NCI-H2029 treated with DMSO at 0.1 percent for 48 hours (cell line): ENCODE results near the gene SOCS7.
A peak's percentile ranks its signal among the peaks of the same experiment; 100 is the strongest.

Source experiments
- DNase-seq: peaks from one replicate; lab custom pipeline; 2025; lab: John Stamatoyannopoulos, UW

The SOCS7 gene

DNA sequence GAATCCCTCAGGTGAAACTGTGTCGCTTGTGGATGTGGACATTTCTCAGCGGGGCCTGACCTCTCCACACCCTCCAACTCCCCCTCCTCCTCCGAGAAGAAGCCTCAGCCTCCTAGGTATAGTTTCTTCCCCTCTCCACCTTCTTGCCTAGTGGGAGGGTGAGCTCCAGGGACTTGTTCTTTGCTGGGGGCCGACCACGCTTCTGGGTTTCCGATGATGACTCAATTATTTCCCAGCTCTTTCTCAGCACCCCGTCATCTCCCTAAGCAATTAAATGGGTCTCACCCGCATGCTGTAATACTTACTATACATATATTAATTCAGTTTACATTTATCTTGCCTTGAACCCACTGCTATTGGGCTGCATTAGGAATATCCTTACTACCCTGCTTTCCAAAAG lies 13.1 kb downstream of the SOCS7 start:
- no peak for DNase-seq

GRCh38 chr17:38369124-38369886 lies 17.7 kb downstream of the SOCS7 start:
- no peak for DNase-seq

GRCh38 chr17:38379448-38379847 lies 27.8 kb downstream of the SOCS7 start:
- DNase-seq = no peak

- DNase-seq = no peak
Measured at GRCh38 chr17:38395090-38395489, 43.4 kb downstream of the SOCS7 start.

DNA sequence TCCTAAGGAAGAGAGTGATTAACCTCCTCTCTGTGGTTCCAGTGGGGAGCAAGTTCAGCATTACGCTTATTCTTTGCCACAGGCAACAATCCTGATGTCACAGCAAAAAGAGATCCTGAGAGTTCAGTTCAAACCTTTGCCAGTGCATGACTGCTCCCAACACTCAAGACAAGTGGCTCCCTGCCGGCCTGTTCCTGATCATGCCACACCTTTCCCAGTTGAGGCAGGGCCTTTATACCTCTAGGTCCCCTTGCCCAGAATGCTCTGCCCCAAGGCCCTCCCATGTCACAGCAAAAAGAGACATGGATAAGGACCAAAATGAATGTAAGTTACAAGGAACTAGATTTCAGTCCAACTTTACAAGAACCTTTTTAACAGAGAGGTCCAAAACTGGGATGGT lies 45.6 kb downstream of the SOCS7 start:
- DNase-seq = no peak

DNA sequence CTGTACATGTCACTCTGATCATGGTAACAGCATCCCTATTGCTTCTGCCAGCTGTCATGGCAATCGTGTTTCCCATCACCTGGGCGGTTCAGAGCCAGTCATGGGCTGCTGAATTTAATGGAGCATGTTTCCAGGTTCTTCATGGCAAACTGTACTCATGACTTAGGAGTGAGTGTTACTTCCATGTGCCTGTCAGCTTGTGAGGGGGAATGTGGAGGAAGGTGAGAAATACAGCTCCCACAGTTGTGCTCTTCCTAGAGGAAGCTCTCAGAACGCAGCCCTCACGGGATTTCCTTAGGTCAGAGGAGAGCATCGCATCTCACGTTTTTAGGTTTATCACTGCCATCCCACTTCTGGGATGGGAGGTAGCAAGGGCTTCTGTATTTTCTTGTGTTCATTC lies 48.6 kb downstream of the SOCS7 start:
- no peak for DNase-seq

DNA sequence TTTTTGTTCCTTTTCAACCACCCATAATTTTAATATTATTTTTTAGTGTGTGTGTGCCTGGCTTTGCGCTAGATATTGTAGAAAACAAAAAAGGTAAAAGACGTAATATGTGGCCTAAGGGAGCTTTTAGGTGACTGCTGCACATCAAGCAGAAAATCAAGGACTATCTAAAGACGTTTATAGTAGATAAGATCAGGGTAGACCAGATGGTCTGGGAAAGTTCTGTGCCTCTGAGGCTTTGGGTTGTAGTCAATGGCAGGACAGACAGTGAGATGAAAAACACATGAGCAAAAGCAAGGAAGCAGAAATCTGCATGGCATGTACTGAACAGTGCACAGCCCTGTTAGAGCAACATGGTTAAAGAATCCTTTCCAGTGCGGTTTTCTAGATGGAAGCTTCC lies 49.8 kb downstream of the SOCS7 start:
- no peak for DNase-seq

DNA sequence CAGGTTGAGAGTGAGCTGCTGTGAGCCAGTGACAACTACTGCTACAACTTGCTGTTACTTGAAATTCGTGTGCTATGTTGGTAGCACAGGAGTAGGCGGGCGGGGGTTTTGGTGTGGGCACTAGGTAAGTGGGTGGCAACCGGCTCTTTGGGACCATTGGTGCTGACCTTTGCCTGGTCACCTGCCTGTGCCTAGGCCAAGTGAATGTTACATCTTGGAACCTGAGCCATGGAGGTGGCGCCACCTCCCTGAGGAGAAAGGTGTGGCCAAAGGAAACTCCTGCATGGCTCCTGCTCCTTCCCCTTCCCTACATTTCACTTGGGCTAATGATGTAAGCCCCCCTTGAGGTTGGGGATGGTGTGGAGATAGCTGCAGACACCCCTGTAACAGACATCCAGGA lies 51.3 kb downstream of the SOCS7 start:
- DNase-seq = no peak

DNA sequence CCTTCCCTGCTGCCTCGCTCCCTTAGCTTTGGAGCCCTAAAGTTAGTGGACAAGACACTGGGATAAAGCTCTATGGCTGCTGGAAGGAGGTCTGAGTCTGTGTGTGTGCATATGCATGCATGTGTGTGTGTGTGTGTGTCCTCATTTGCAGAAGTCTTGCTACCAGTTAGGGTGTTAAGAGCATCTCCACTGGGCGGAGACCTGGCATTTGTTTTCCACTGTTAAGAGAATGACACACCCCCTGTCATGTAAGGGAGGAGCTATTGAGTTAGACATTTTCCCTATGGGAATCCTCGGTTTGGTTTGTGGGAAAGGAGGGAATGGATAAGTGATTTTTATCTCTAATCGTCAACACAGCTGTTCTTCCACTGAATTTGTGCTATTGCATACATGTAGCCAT lies 51.8 kb downstream of the SOCS7 start:
- DNase-seq = no peak

DNA sequence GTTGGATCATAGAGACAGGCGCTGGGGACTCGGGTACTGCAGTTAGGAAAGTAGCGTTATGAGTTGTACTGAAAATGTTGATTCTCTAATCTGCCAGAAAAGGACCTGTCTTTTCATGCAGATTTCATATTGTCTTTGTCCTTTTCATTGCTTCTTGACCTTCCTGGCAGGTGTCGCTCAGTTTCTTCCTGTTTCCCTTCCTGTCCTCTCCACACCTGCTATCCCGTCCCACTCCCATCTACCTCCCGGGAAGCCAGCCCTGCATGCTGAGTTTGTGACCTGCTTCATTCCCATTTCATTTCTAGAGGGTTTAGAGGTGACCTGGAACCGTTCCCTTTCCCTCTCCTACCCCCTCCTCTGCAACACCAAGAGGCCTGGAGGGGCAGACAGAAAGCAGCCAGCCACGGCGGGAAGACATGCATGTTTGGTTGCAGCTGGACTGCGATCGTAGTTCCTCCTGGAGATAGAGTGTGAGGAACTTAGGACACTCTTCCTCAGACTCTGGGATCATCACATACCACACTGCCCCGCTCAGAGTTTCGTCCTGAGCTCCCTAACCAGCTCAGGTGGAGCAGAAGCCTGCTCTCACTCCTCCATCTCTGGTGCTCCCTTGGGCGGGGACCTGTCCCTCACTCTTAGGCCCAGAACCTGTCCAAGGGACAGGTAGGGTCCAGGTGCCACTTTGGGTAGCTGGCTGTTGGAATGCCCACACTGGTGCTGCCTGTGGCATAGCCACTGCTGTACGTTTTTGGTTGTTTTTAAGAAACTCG lies 52.7 kb downstream of the SOCS7 start:
- no peak for DNase-seq

GRCh38 chr17:38405654-38406053 lies 54.0 kb downstream of the SOCS7 start:
- no peak for DNase-seq

GRCh38 chr17:38410201-38410600 lies 58.6 kb downstream of the SOCS7 start:
- no peak for DNase-seq

GRCh38 chr17:38415250-38416194 lies 63.9 kb downstream of the SOCS7 start:
- peak; percentile 81 for DNase-seq

DNA sequence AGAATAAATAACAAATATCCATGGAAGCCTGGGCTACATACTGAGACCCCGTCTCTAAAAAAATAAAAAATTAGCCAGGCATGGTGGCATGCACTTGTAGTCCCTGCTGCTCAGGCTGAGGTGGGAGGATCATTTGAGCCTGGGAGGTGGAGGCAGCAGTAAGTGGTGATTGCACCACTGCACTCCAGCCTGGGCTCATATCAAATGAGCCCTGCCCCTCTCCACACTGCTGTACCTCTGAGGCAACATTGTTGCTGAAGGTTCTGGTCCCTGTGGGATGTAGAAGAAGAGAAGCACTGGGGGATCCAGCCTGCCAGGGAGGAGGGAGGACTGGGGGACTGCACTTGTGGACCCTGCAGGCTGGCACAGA lies 65.2 kb downstream of the SOCS7 start:
- DNase-seq = peak; percentile 10

DNA sequence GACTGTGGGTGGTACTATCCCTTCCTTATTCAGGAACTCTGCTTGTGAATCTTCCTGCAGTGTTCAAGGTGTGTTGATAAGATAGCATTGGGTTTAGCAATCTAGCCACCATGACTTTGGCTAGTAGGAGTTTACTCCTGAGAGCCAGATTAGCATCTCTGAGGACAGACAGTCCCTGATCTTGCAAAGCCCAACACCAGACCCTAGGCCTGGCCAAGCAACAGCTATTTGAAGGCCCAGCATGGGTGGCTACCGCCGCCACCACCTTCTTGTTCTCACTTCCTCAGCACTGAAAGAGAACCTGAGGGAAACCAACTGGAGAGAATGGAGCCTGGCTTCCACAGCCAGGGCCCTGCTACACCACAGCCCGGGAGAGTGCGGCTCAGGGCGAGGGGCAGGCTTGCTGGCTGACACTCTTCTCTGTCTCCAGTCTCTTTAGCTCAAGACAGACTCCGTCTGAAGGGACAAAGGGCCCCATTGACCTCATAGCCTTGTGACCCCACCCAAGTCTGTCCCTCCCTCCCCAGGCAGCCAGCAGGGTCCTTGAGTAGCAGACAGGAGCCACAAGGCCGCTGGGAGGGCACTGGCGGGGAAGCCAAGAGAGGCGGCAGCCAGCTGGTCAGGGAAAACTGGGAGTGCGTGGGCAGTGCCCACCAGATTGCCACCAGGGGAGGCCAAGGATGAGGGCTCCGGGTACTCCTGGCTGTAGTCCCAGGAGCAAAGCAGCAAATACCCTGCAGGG lies 65.7 kb downstream of the SOCS7 start:
- DNase-seq = no peak

GRCh38 chr17:38418062-38418692 lies 66.5 kb downstream of the SOCS7 start:
- DNase-seq = no peak

GRCh38 chr17:38418693-38419507 lies 67.3 kb downstream of the SOCS7 start:
- no peak for DNase-seq

DNA sequence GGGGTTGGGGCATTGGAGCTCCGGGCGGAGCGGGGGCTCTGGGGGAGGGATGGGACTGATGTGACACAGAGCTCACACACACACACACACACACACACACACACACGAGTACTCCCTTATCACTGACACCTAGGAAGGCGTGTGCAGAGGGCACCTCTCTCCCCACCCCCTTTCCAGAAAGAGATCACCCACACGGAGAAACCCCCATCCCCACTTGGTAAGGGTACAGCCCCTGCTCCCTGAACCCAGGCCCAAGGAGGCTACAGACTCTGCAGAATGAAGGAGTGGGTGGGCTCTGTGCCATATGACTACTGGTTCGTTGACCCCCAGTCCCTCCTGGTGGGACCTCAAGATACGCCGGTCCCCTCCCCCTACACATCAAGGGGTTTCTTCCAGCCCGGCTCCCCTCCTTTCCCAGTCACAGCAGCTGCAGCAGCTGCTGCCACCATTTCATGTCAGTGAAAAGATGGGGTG lies 67.9 kb downstream of the SOCS7 start:
- no peak for DNase-seq

DNA sequence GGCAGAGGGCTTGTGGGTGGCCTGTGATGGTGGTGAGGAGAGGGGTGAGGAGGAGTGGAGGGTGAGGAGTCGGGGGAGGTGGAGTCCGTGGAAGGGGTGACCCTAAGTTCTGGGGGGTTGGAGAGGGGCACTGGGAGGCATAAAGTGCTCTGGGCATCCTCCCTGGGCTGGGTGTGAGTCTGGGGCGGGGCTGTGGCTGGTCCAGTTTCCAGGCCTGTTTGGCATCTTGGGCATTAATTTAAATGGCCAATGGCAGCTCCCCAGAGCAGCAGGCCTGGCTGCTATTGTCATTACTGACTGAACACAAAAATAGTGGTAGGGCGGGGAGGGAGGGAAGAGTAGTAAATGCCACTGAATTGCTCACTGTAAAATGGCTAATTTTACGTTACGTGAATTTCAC lies 68.9 kb downstream of the SOCS7 start:
- DNase-seq = no peak

GRCh38 chr17:38421171-38421841 lies 69.7 kb downstream of the SOCS7 start:
- no peak for DNase-seq
